Measurements from ENCODE around the gene RABEP2. TPM values are rescaled to one million over a fixed set of nuclear protein-coding genes. Genes with fewer than 3 reads are reported as not detected.

The RABEP2 gene
- total RNA-seq, 1 experiment from 2014 or later: 17.5 TPM

GRCh38 chr16:28899882-28900590, 25.0 kb downstream of the RABEP2 start:
- Histone ChIP-seq H3K4me1 (ENCODE audit: insufficient read depth, low read length) (no peaks in the 10 kb centered on the region), H2AFZ (ENCODE audit: low read length) (no peak overlapping the region), H3K4ac (ENCODE audit: low read depth, low read length) (no peak overlapping the region), H2BK5ac (ENCODE audit: insufficient read length, low read length) (no peak overlapping the region), H4K20me1 (ENCODE audit: control insufficient read depth, insufficient read depth, insufficient read length) (no peaks in the 10 kb centered on the region), H3K27ac (ENCODE audit: insufficient read length, low read depth, low read length) (no peak overlapping the region), H3K9ac (ENCODE audit: extremely low read depth, insufficient read length, low read length) (no peak overlapping the region), H3K18ac (ENCODE audit: insufficient read length, low read depth, low read length) (no peak overlapping the region), H3T11ph (ENCODE audit: low read length) (no peak overlapping the region), H2BK12ac (ENCODE audit: insufficient read length, low read depth, low read length) (no peak overlapping the region), H4K8ac (replicated peaks; ENCODE audit: insufficient read length, low read depth, low read length) (no peak overlapping the region), H3K79me2 (ENCODE audit: insufficient read depth, low read length) (no peaks in the 10 kb centered on the region), H3K79me1 (ENCODE audit: insufficient read depth, low read depth, low read length, poor library complexity, severe bottlenecking) (no peaks in the 10 kb centered on the region), H4K91ac (ENCODE audit: insufficient read length, low read depth, low read length) (no peak overlapping the region), H3K56ac (ENCODE audit: insufficient read length, low read depth, low read length) (no peak overlapping the region), H2BK15ac (ENCODE audit: low read depth, low read length) (no peak overlapping the region), H3K27me3 (ENCODE audit: insufficient read depth, low read length) (no peaks in the 10 kb centered on the region), H3K4me2 (ENCODE audit: insufficient read depth, insufficient read length, low read length) (no peak overlapping the region), H4K5ac (ENCODE audit: insufficient read length, low read depth, low read length) (no peak overlapping the region), H3K9me3 (ENCODE audit: control insufficient read depth, low read depth, low read length) (no peaks in the 10 kb centered on the region), H2AK5ac (ENCODE audit: insufficient read length, low read length) (no peak overlapping the region), H2BK120ac (ENCODE audit: low read depth, low read length, poor library complexity, severe bottlenecking) (no peak overlapping the region), H3K23me2 (ENCODE audit: insufficient read length, low read depth, low read length, poor library complexity, severe bottlenecking) (no peaks in the 10 kb centered on the region), H3K23ac (ENCODE audit: insufficient read length, low read depth, low read length) (no peak overlapping the region), H2BK20ac (ENCODE audit: low read depth, low read length, poor library complexity, severe bottlenecking) (no peak overlapping the region), H3K14ac (ENCODE audit: insufficient read depth, low read length) (no peak overlapping the region)
- no peak for DNase-seq
- WGBS (ENCODE audit: extremely low coverage, insufficient read length, low lambda C conversion rate): no CpG with 5 or more reads among the region's 11 CpGs
- no peak overlapping the region for H3K4me3 Mint-ChIP-seq
- no peaks in the 10 kb centered on the region for H3K9me3 Mint-ChIP-seq
- H3K27me3 Mint-ChIP-seq (ENCODE audit: low read depth): no peaks in the 10 kb centered on the region
- TF ChIP-seq CTCF (conservative IDR thresholded peaks at IDR 0.05): no peak
- peak overlapping the region in 1 of 3 experiments; percentile 82; a peak in 2 of 7 replicates for H3K27ac Mint-ChIP-seq
- peaks cover 0 to under 1% (median 0%) of the 10 kb centered on the region in 3 experiments; a peak in 1 of 7 replicates for H3K36me3 Mint-ChIP-seq (ENCODE audit: insufficient read depth in 1 of 3, low read depth in 3 of 3)
- H3K4me1 Mint-ChIP-seq: no peaks in the 10 kb centered on the region; a peak in 1 of 4 replicates
